GM12891 (cell line): ENCODE measurements around the gene PDGFA.

Source experiments
- DNase-seq: peaks from one replicate; pipeline ENCODE4 v3.0.0; 2011; ENCODE audit warnings: low spot score; ENCODE audit not compliant: insufficient read length
- FAIRE-seq: peaks from 2 replicates; lab custom pipeline; 2011; peaks lifted over from hg19 to GRCh38; lab: Jason Lieb, UNC
- PAX5 ChIP-seq: IDR thresholded peaks from 2 replicates; pipeline ENCODE4 v1.6.1; 2011; ENCODE audit warnings: low read length, moderate library complexity, mild to moderate bottlenecking; ENCODE audit not compliant: insufficient read depth, severe bottlenecking
- POLR2A ChIP-seq: IDR thresholded peaks from 2 replicates; pipeline ENCODE4 v1.6.1; 2011; ENCODE audit warnings: low read depth, low read length, control low read depth
- POLR2AphosphoS5 ChIP-seq: IDR thresholded peaks from 2 replicates; pipeline ENCODE4 v1.6.1; 2011; ENCODE audit warnings: low read depth, low read length, control low read depth
- POU2F2 ChIP-seq: IDR thresholded peaks from 2 replicates; pipeline ENCODE4 v1.6.1; 2011; ENCODE audit warnings: low read depth, mild to moderate bottlenecking, control low read depth, low read length, moderate library complexity
- SPI1 ChIP-seq: IDR thresholded peaks from 2 replicates; pipeline ENCODE4 v1.6.1; 2011; ENCODE audit warnings: low read depth, low read length, control low read depth
- TAF1 ChIP-seq: IDR thresholded peaks from 2 replicates; pipeline ENCODE4 v1.6.1; 2011; ENCODE audit warnings: low read depth, low read length, control low read depth

PDGFA gene

DNA sequence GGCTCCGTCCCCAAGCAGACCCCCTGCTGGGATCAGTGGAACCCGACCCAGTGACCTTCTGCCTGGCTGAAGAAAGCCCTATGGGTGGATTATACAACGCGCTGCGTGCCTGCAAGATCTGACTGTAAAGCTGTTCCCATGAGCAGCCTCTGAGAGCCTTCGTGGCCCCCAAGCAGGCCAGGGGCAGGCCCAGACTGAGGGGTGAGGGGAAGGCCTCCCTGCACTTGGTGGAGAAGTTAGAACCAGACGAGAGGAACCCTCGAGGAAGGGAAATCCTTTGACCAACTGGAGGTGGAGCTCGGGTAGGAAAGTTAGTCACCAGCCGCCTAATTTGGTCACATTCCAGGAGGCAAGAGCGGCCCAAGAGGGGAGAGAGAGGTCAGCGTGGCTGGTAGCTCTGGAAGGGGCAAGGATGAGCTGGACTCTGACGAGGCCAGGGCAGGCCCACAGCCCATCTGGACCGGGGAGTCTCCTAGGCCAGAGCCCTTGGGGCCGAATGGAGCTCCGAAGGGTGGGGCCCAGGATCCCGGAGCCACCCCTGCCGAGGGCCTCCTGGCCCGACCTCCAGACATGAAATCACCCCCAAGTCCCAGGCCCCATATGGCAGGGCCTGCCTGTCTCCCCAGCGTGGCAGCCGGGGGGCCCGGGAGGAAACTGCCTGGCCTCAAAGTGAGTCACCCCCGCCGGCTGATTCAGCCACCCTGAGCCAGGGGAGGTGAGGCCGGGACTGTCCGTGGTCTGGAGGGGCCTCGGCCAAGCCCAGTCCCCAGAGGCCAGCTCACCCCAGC is 23.3 kb upstream of the PDGFA start:
- FAIRE-seq (no peak), DNase-seq (no peak)
- TF ChIP-seq POU2F2: no peak
- TF ChIP-seq TAF1: no peak
- no peak for TF ChIP-seq PAX5
- TF ChIP-seq POLR2AphosphoS5: no peak

- no peak for FAIRE-seq
- no peak for DNase-seq
- TF ChIP-seq TAF1: no peak
- TF ChIP-seq PAX5: no peak
- no peak for TF ChIP-seq POU2F2
- TF ChIP-seq POLR2AphosphoS5: no peak
- TF ChIP-seq POLR2A: no peak
These were observed 22.6 kb upstream of the PDGFA start for GRCh38 chr7:542131-542712.

DNA sequence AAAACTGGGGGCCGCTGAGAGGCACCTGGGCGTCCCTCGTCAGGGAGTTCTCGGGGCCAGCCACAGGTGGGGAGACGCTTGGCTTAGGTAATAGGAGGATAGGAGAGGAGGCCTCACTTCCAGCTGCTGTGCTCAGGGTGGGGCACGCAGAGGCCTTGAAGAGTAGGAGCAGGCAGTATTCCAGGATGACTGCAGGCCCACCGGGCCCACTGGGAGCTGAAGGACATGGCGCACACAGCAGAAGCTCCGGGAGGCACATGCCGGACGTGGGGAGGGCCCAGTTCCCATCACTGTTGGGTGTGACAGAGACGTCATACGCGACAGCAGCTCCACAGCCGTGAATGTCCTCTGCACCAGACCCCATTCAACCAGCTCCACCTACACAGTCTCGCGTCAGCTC is 22.0 kb upstream of the PDGFA start:
- DNase-seq: no peak
- FAIRE-seq: no peak
- TF ChIP-seq POLR2AphosphoS5: no peak
- no peak for TF ChIP-seq POU2F2
- TF ChIP-seq SPI1: no peak
- TF ChIP-seq PAX5: no peak
- no peak for TF ChIP-seq POLR2A

DNA sequence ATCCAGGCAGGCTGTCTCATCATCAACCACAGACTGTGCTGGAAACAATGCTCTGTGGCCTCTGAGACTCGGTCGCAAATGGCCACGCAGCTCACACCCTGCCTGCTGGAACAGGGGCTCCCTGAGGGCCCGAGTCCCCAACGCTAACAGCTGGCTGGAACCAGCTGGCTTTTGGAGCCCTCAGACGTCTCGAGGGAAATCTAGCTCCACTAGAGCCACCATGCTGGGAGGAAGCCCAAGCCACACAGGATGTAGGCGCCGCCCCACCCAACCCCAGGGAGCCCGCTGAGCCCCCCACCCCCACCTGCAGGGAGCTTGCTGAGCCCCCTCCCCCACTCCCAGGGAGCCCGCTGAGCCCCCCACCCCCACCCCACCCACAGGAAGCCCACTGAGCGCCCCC is 21.4 kb upstream of the PDGFA start:
- FAIRE-seq: no peak

DNA sequence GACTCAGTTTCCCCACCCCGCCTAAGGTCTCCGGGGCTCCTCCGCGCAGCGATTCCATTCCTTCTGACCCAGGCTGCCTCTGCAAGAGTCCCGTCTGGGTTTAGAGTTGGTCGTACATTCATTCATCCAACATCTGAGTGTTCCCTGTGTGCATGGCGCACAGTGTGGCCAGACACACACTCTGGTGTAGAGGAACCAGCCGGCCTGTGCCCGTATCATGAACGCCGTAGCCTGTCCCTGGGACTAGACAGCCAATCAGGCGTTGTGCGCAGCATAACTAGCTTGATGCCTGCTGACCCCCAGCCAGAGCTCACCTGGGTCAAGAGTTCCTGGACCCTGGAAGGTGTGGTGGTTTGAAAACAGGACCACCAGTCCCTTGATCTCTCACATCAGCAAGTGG is 20.9 kb upstream of the PDGFA start:
- FAIRE-seq (no peak), DNase-seq (no peak)
- TF ChIP-seq PAX5 (no peak), TAF1 (no peak), POLR2AphosphoS5 (no peak), POLR2A (no peak), SPI1 (no peak), POU2F2 (no peak)

More for the DNA sequence above, 21.4 kb upstream of the PDGFA start:
- TF ChIP-seq POU2F2 (no peak), POLR2A (no peak), SPI1 (no peak), PAX5 (no peak), TAF1 (no peak), POLR2AphosphoS5 (no peak)
- DNase-seq: no peak

DNA sequence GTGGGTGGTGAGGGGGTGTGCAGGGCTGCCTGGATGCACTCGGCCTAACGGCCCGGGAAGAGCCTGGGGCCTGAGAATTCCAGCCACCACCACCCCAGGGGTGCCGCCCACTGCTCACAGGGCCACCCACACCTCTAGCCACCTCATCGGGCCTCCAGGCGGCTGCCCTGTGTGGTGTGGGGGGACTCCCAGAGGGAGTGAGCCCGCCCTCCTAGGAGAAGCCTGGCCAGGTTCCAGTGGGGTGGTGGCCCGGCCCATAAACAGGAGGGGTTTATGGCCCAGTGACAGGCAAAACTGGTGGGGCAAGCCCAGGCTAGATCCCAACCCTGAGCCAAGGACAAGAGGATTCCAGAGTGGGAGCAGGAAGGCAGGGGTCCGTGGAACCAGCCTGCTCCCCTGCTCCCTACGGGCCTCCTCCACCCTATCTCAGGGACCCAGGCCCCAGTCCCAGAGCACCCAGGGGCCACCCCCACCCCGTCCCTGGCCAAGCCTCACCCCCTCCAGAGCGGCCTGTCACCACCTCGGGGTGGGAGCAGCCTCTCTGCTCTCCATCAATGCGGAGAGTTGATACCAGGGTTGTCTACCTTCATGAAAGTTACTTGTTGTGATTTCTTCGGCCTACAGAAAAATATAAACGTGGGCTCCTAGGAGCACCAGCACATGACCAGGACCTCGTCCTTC is 20.2 kb upstream of the PDGFA start:
- FAIRE-seq: no peak
- DNase-seq: no peak
- TF ChIP-seq TAF1: no peak
- TF ChIP-seq PAX5: no peak
- no peak for TF ChIP-seq POLR2A
- TF ChIP-seq POU2F2: no peak

DNA sequence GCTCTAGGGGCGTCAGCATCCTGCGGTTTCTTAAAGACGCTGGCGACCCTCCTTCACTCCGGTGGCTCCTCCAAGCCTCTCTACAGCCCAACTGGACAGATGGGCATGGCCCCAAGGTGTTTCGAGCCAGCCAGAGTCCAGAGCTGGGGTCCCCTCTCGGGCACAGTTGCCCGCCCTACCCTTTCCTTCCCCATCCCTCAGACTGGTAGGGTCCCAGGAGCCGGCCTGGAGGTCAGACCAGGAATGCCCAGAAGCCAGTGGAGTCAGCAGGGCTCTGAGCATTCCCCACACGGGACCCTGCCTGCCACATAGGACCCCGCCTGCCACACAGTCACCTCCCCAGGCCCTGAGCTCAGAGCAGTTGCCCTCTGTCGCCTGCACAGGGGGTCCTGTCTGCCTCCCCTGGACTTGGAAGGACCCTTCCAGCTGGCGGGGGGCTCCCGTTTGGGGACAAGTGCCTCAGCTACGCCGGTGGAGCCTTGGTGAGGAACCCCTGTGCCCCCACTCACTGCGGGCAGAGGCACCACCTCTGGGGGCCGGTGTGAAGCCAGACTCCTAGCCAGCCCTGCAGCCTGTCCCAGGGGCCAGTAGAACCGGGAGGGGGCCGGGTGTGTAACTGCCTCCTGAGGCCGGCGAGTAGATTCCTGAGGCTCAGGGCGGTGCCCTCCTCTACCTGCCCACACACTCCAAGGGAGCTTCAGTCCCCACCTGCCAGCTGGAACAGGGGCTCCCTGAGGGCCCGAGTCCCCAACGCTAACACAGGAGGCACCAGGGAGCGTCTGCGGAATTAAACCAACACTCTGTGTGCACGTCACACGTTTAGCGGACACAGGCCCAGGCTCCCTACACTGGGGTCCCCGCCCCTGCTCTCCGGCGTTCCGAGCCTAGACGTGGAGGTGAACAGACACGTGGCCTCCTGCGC is 19.4 kb upstream of the PDGFA start:
- TF ChIP-seq TAF1 (no peak), POLR2AphosphoS5 (no peak), PAX5 (no peak), POU2F2 (no peak), POLR2A (no peak)
- no peak for FAIRE-seq
- DNase-seq: no peak

- FAIRE-seq (no peak), DNase-seq (no peak)
- TF ChIP-seq SPI1 (no peak), POLR2A (no peak), POU2F2 (no peak), PAX5 (no peak), TAF1 (no peak), POLR2AphosphoS5 (no peak)
These were observed 18.4 kb upstream of the PDGFA start for GRCh38 chr7:537911-538634.

DNA sequence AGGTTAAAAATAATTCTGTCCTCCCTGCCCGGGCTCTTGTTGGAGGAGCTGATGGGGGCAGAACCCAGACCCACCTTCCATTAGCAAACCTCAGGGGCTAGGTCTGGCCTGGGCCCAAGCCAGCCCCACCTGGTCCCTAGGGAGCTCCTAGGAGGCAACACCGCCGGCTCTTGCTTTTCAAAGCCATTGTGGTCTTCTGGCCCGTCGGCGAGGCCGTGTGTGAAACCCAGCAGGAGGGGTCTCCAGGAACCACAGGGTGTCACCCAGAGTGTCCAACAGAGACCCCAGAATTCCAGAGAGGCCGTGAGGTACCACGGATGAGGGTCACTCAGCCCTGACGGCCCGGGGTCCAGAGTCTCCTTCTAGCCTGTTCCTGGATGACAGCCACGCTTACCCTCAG is 16.6 kb upstream of the PDGFA start:
- TF ChIP-seq PAX5 (no peak), POU2F2 (no peak)
- FAIRE-seq (no peak), DNase-seq (no peak)
